ENCODE data around the gene ZSCAN30.

ZSCAN30 gene

DNA sequence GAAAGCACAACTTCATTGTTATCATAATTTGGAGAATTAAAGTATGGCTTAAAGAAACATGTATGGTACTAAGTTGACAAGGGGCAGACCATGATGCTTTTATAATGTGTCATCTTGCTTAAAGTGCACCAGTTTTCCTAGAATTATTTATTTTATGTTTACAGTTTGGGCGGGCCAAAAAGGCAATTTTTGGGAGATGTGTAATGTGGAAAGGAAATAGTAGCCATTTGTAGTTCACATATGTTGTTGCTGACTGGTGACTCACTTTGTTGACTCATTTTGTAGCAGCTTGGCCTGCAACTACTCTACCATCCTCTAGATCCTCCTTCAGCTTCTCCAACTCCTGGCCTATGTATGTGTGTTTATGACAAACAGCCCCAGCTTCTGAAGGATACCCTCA, 7.7 kb downstream of the ZSCAN30 start:
- no peak for DNase-seq

DNA sequence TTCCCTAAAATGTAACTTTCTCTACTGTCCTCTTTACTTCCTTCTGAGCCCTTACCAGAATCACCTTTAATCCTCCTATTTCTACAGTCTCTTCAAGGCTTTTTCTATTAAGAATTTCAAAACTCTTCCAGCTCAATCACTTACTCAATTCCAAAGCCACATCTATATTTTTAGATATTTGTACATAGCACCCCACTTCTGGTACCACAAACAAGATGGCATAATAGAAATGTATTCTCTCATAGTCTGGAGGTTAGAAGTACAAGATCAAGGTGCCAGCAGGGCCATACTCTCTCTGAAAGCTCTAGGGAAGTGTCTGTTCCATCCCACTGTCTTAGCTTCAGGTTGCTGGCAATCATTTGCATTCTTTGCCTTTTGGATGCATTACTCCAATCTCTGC, 11.1 kb downstream of the ZSCAN30 start:
- no peak for DNase-seq

DNA sequence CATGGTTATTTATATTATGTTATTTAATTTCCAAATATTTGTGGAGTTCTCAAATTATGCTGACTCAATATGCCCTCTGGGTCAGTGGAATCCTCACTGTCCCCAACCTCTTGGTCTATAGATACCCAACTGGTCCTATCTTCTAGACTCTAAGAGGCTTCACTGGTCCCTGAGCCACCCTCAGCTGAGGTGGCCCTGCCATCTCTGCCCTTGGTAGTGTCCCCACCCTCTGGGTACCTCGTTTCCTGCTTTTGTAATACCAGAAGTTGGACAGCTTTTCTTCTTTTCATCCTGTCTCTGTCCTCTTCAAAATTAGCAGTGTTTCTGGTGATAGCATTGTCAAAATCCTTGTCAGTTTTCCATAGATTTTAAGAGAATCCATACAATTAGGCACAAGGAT, 11.9 kb downstream of the ZSCAN30 start:
- no peak for DNase-seq

DNA sequence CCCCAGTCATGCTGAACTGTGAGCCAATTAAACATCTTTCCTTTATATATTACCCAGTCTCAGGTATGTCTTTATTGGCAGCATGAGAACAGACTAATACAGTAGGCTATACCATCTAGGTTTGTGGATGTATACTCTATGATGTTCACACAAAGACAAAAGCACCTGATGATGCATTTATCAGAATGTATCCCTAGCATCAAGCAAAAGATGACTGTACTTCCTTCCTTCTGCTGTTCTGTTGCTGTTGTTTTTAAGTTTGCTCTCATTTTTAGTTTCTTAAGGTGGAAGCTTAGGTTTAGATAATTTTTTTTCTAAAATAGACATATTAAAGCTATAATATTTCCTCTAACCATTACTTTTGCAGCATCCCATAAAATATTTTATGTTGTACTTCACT, 12.4 kb downstream of the ZSCAN30 start:
- no peak for DNase-seq

DNA sequence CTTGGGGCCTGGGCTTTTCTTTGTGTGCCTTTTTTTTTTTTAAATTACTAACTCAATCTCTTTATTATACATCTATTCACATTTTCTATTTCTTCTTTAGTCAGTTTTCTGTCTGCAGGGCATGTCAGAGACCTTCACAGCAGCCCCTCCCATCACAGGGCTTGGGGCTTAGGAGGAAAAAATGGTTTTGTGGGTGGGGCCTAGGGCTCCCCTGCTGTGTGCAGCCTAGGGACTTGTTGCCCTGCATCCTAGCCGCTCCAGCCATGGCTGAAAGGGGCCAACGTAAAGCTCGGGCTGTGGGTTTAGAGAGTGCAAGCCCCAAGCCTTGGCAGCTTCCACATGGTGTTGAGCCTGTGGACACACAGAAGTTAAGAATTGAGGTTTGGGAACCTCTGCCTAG, 13.8 kb downstream of the ZSCAN30 start:
- no peak for DNase-seq

DNA sequence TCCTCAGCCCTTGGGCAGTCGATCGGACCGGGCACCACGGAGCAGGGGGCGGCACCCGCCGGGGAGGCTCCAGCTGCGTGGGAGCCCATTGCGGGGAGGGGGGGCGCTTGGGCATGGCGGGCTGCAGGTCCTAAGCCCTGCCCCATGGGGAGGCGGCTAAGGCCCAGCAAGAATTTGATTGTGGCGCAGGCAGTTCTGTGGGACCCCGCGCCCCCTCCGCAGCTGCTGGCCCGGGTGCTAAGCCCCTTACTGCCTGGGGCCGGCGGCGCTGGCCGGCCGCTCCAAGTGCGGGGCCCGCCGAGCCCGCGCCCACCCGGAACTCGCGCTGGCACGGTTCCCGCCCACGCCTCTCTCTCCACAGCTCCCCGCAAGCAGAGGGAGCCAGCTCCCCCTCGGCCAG, 18.4 kb downstream of the ZSCAN30 start:
- no peak for DNase-seq

DNA sequence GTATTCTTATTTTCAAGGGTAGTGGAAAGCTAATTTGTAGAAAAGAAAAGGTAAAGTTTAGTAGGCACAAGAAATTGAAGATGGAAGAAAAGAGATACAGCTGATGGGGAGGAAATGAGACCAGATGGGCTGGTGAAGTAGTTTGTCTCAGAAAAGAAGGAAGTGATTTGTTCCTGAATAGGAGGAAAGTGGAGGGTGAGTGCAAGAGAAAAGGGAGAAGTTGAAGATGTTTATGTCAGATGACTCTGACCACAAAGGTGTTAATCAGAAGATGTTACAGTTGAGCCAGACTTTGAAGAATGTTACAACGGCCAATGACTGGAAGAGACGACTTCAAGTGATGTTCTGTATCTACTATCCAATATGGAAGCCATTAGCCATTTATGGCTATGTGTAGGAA, 21.2 kb downstream of the ZSCAN30 start:
- no peak for DNase-seq

DNA sequence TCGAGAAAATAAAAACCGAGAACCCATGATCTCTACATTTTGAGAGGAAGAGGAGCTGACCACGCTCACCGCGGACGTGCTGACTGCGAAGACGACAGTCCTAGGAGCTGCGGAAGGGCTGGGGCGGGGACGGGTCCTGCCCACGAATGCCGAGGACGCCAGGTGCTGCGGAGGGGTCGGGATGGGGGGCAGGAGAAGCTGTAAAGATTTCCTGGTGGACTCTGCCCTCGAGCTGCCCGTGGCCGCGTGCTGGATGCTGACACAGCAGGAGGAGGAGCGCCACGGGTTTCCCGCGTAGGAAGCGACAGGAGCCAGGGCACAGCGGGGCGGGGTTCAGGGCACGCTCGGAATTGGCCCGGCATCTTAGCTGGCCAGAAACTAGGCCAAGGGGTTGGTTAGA, 22.2 kb downstream of the ZSCAN30 start:
- DNase-seq, result peak in 1 of 58 donors; percentile 12

DNA sequence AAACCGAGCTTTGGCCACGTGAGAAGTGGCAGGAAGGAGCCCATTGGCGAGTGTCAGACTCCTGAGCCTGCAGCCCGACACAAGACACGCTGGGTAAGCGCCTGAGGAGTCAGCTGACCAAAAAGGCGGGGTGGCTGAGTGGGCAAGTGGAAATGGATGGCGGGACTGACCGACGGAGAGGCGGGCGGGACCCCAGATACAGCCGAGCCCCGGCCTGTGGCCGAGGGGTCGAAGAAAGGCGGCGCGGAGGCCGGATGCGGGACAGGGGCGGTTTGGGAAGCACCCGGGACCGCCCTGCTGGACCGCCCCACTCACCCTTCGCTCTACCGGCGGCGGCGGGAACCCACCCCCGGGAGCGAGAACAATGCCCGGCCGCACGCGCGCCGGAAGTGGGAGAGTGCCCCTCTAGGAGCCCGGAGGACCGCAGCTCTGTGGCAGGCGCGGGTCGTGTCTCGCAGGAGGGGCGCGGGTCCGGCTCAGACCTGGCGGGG, 22.8 kb downstream of the ZSCAN30 start:
- peak in 56 of 58 donors; percentile 35 to 86 (median 71) for DNase-seq

DNA sequence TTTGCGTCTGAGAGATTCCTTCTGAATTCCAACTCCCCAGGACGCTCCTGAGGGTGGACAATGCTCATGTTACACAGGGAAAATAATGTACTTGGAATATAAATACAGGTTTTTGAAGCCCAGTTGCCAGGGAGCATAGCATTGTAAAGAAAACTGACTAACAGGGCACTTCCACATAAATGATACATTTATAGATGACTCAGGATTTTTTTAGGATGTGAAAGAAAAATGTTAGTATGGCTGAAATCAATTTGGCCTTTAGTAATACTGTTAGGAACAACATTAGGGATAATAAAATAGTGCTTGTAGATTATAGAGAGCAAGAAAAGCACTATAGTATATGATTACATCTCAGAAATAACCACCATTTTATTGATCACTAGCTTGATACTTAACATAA, 25.6 kb downstream of the ZSCAN30 start:
- DNase-seq, result no peak

DNA sequence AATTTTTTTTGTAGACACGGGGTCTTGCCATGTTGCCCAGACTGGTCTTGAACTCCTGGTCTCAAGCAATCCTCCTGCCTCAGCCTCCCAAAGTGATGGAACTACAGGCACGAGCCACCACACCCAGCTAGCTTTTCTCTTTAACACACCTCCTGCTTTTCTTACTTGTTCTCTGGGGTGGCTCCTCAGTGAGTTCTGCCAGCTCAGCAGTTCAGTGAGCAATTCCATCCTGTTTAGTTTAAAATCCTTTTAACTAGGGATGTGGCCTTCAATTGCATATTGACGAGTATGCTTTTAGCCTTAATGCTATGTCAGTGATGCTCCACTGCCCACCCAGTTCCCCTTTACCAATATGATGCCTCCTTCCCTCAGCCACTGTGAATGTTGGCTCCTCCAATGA, 33.1 kb downstream of the ZSCAN30 start:
- no peak for DNase-seq

DNA sequence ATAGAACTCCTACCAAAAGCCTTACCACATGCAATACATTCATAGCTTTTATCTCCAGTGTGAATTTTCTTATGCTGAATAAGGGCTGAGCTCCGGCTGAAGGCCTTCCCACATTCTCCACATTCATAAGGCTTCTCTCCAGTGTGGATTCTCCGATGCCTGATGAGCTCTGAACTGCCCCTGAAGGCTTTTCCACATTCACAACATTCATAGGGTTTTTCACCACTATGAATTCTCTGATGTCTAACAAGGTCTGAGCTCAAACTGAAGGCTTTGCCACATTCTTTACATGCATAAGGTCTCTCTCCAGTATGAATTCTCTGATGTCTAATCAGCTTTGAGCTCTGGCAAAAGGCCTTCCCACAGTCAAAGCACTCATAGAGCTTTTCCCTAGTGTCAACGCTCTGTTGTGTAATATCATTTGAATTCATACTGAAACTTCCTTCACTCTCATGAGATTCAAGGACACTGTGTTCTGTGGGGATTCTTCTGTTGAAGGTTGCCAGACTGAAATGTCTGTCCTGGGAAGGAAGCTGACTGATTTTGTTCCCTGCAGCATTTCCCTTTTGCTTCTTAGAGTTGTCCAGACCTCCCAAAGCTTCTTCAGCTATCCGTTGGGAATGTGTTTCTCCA, 36.3 kb downstream of the ZSCAN30 start:
- DNase-seq, result no peak

DNA sequence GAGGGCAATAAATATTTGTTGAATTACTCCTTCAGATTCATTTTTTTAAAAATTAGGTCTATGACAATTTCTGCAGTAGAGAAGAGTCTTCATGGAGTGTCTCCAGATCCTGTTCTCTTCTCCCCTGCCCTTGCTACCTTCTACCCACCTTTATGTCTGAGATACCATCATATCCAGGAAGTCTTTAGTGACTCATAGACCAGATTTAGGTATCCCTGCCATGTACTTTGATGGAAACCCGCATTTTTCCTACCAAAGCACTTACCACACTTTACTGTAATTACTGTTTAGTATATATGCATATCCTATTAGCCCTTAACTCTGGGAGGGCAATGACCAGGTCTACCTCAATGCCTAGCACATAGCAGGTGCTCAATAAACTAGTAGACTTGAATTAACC, 37.6 kb downstream of the ZSCAN30 start:
- no peak for DNase-seq

DNA sequence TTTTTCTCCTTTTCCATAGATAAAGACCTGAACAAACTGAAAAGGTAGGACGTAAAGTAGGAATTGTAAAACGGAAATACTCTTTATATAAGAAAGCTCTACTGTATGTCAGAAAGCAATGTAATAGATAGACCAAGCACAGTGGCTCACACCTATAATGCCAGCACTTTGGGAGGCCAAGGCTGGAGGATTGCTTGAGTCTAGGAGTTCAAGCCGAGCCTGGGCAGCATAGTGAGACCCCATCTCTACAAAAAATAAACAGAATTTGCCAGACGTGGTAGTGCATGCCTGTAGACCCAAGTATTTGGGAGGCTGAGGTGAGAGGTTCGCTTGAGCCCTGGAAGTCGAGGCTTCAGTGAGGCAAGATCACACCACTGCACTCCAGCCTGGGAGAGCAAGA, 41.6 kb downstream of the ZSCAN30 start:
- no peak for DNase-seq

DNA sequence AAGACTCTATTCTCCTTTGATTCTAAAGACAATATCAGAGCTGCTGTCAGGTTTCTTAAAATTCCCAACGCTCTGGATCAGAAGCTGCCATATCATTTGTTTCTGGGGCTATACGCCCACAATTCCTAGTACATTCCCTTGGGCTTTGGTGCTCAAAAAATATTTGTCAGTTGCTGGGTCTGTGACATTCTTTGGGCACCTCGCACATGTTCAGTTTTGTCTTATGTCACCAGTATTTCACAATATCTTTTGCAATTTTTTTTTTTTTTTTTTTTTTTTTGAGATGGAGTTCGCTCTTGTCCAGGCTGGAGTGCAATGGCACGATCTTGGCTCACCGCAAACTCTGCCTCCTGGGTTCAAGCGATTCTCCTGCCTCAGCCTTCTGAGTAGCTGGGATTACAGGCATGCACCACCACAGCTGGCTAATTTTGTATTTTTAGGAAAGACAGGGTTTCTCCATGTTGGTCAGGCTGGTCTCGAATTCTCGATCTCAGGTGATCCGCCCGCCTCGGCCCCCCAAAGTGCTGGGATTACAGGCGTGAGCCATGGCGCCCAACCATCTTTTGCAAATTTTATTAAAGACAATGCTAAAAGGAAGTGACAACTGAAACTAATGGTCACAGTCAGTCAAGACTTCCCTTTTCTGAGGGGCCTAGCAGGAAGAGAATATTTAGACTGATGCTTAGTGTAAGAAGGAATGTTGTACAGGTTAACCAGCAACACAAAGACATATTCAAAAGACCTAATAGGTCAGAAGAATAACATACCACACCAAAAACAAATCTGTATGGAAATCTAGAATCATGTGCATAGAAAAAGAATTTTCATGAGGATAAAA, 42.4 kb downstream of the ZSCAN30 start:
- no peak for DNase-seq

DNA sequence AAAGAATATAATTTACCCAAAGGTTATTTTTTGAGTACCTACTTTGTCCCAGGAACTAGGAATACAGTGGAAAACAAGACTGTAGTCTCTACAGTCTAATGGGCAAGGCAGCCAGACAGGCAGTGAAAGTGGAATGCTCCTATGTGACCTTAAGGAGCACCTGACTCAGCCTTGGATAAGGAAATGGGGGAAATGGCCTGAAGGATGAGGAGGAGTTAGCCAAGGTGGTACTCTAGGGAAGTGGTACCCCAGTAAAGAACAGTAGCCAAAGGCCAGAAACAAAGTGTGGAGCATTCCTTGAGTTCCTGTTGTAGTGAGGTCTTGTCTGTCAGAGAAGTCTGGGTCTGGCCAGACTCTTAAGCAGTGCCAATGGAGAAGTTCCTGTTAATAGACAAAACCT, 43.2 kb downstream of the ZSCAN30 start:
- DNase-seq, result no peak

DNA sequence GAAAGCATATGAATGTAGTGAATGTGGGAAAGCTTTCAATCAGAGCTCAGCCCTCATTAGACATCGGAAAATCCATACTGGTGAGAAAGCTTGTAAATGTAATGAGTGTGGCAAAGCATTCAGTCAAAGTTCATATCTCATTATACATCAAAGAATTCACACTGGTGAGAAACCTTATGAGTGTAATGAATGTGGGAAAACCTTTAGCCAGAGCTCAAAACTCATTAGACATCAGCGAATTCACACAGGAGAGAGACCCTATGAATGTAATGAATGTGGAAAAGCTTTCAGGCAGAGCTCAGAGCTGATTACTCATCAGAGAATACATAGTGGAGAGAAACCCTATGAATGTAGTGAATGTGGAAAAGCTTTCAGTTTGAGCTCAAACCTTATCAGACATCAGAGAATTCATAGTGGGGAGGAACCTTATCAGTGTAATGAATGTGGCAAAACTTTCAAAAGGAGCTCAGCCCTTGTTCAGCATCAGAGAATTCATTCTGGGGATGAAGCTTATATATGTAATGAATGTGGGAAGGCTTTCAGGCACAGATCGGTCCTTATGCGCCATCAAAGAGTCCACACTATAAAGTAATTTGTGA, 44.2 kb downstream of the ZSCAN30 start:
- DNase-seq, result no peak

DNA sequence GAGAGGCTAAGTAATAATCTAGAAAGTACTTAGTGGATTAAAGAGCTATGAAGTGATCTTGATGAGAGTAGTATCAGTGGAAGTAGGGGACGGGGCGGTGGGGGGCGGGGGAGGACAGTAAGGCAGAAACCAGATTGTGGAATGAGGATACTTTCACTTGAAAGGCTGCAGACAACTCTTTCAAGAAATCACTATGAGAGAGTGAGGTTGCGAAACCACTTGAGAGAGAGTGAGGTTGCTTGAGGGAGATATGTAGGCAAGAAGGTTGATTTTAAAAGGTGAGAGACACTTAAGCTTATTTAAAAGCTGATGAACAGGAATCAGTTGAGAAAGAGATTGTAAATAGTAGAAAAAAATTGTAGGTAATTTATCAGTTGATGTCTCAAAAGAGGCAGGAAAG, 45.4 kb downstream of the ZSCAN30 start:
- DNase-seq, result no peak

DNA sequence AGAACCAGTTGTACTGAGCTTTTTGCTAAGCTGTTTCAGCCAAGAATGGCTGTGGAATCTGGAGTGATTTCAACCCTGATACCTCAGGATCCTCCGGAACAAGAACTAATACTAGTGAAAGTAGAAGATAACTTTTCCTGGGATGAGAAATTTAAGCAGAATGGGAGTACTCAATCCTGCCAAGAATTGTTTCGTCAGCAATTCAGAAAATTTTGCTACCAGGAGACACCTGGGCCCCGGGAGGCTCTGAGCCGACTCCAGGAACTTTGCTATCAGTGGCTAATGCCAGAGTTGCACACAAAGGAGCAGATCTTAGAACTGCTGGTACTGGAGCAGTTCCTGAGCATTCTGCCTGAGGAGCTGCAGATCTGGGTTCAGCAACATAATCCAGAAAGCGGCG, 47.6 kb downstream of the ZSCAN30 start:
- no peak for DNase-seq

DNA sequence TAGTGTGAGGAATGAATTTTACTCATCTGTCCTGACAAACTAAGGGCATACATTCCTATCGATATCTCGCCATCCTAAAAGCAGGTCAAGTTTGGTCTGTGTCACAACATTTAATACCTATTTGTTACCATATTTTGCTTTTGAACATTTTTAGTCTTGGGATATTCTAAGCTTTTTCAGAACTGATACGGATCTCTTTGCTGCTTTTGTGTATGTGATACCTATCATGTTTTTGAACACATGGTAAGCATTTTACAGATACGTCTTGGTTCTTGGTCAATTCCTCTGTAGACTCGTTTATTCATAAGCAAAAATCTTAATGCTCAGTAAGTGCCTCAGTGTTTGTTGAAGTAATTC, 48.6 kb downstream of the ZSCAN30 start:
- peak in 1 of 58 donors; percentile 64 for DNase-seq

DNA sequence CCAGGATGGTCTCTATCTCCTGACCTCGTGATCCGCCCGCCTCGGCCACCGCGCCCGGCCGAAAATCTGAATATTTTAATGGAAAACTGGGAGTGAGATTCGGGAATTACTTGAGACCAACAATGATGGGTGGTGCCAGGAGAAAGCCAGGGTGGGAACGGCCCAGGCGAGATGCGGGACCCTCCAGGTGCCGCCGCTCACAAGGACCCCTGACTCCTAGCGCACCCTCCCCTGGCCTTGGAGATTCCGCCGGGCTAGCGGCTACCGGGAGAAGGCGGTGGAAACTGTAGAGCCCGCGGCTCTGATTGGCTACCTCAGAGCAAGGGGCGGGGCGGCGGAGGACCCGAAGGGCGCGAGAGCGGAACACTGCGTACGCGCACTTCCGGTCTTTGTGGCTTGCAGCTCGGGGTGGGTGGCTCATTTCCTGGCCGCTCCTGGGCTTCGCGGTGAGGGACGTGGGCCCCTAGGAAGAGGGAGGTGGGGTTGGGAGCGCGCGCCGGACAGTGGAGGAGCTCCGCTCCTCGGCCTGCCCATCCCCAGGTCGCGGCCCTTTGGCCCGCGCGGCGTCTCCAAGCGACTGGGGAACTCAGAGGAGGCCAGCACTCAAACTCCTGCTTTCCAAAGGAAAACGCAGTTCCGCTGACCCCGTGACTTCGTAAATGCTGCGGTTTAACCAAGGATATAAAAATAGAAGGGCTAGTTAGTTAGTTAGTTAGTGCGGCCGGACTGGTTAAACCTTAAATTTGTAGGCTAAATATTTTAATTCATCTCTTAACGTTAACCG, 49.2 kb downstream of the ZSCAN30 start, which contains the start of gene ZNF397:
Gene ZNF397, plus strand, starts transcription at position 371 of the 784 bp plus-strand sequence. CDS start 1,437 bp downstream, outside the sequence.
- peak; percentile 63 to 98 (median 94) for DNase-seq

DNA sequence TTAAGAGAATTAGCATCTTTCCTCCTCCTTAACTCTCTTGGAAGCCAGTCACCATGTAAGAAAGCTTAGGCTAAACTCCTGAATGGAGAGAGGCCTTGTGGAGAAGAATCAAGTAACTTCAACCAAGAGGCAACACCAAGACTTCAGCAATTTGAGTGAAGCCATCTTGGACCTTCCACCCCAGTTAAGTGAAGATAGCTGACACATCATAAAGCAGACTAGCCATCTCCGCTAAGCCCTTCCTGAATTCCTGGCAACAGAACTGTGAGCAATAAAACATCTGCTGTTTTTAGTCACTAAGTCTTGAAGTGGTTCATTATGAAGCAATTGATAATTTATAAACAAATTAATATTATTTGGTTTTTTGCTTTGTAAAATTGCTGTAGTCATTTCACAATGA, 50.7 kb downstream of the ZSCAN30 start:
- DNase-seq, result no peak

Data from anterior cingulate cortex (tissue), 58 donors.